NCI-H774 (cell line): ENCODE results near the gene PIP5K1C.
"Not testable (repeated sequence)": the region's sequence is repeated elsewhere in the genome, so short reads cannot be mapped to it uniquely, and the experiment has no call there.

Experiments
- DNase-seq: peaks from one replicate; lab custom pipeline; 2025; lab: John Stamatoyannopoulos, UW

The PIP5K1C gene

DNA sequence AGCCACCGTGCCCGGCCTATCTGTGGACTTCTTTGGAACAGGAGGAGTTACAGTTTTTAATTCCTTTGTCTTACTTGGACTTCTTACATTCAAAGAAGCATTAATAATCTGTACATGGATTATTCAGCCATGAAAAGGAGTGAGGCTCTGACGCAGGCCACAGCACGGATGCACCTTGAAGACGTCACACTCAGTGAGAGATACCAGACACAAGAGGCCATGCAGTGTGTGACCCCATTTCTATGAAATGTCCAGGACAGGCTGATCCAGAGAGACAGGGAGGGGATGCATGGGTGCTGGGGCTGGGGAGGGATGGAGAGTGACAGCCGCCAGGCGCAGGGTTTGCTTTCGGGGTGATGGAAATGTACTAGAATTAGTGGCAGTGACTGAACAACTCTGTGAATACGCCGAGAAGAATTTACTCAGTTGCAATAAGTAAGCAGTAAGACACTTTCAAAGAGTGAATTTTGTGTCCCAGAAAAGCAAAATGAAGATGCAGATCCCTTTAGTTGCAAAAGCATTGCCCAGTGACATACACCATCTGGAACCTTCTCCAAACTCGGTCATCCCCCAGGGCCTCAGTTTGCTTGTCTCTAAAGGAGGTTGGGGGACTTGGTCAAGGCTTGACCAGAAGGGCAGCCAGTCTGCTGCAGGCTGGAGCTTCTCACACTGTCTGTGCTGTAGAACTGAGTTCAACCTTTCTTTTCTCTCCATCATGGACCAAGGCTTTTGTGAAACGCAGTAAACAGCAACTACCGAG lies 25.3 kb downstream of the PIP5K1C start:
- no peak for DNase-seq

DNA sequence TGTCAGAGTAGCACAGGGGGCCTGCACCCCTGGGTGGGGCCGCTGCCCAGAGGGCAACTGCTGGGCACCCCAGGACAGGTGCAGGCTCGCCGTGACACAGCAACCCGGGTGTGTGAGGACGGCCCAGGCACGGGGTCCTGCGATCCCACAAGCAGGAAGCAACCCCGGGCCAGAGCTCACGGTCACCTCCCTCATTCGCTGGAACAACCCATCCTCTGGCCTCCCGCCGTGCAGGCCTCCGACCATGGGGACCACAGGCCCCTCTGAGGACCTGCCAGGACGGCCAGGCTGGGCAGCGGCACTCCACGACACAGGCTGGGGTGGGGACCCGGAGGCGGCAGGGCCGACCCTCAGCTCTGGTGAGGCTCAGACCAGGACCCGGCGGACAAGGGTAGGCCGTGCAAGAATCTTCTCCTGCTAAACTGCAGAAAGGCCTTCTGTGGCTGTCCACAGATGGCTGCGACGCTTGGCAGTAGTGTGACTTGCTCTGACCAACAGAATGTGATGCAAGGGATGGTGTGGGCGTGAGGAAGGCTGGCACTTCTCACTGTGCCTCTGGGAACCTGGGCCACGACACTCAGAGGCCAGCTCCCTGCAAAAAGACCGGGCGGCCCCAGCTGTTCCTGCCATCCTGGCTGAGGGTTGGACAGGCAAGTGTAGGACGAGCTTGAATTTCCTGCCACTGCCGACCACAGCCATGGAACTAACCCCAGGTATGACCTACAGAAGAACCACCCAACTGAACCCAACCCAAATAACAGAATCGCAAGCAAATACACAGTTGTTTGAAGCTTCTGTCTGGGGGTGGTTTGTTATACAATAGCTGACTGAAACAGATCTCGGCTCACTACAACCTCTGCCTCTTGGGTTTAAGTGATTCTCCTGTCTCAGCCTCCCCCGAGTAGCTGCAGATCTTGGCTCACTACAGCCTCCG lies 26.5 kb downstream of the PIP5K1C start:
- DNase-seq = no peak

DNA sequence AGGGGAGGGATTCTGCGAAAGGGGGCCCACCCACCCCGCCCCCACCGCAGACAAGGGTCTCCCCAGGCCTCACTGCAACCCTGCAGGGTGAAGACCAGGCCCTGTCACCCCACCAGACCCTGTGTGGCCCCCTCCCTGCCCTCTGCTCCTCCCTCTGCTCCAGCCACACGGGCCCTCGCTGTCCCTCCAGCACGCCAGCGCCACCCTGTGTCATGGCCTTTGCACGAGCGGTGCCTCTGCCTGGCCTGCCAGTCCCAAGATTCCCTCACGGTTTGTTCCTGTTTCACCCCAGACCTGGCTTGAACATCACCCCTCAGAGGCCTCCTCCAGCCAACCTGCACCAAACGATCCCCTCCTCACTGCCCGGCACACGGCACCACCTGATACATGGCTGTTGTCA lies 27.3 kb downstream of the PIP5K1C start:
- no peak for DNase-seq

DNA sequence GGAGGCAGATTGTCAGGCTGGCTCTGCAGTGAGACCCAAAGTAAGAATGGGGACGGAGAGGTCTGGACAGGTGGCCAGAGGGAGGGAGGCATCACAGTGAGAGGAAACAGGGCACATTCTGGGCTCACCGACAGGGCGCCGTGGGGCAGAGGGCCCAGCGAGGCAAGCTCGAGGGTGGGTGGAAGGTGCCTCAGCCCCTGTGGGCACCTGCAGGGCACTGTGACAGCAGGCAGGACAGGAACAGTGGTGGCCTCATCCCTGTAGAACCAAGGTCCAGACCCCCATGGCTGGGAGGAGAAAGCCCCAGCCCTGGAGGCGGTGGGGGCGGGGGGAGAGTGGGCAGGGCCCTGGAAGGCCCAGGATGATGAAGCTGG lies 27.7 kb downstream of the PIP5K1C start:
- no peak for DNase-seq

DNA sequence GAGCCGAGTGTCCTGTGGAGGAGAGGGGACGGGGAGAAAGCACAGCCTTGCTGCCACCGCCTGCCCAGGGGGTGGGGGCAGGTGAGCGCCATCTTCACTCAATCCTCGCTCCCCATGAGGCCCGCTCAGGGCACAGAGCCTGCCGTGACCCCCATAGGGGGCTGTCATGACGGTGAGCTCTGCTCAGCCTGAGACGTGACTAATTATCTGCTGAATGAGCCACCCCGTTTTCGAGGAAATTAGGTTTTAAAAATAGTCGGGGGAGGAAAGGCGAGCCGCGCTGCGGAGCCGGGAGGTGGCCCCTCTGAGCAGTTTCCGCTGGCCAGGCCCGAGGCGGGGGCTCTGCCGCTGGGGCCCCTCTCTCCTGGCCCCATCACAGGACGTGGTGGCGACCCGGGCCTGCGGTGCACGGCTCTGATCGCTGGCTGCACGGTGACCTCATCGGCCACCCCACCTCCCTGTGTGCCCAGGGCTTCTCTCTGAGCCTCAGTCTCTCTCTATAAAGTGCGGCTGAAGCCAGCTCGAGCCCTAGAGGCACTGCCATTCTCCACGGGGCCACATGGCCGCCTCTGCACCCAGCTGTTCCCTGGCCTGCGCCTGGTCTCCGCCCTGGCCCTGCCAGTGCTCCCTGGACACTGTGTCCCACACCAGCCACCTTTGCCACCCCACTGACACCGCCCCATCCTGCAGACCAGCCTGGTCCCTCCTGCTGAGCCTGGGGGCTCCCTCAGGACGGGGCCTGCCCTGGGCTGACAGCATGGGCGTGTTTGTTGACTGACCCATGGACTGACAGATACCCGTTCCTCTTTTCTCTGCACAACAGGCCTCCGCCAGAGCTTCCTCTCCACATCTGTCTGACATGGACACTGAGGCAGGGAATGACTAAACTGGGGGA lies 28.3 kb downstream of the PIP5K1C start:
- no peak for DNase-seq

DNA sequence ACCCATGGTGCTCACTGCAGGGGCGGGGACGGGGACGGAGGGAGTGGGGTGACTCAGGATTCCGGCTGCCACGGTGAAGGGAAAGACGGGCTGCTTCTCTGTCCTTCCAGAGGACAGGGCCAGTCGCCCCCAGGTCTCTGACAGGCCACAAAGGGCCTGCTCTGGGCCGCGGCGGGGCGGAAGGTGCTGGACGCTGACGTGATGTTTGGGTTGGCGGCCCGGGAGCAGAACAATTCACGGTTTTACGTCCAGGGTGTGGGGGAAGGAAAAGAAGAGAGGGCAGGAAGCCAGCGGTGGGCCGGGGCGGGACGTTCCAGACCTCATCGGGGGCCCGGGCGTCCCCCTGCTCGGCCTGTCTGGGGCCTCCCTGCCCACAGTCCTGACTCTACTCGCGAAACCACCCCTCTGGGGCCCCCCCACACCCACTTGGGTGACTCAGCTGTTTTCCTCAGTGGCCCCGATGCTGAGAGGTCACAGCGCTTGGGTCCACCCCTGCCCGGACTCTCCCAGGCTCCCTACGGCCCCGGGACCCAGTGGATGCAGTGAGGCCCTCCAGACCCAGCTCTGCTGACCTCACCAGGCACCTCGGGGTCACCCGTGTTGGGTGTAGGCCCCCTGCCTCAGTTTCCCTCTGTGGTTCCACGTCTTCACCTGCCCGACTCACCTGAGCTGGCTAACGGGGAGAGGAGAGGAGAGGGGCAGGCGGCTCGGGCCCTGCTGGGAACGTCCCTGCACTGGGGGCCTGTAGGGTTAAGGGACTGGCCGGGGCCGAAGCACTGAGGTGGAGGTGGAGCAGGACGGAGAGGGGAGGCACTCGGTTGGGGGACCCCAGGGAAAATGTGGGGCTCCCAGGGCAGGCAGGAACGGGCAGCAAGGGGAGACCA lies 29.2 kb downstream of the PIP5K1C start:
- no peak for DNase-seq

DNA sequence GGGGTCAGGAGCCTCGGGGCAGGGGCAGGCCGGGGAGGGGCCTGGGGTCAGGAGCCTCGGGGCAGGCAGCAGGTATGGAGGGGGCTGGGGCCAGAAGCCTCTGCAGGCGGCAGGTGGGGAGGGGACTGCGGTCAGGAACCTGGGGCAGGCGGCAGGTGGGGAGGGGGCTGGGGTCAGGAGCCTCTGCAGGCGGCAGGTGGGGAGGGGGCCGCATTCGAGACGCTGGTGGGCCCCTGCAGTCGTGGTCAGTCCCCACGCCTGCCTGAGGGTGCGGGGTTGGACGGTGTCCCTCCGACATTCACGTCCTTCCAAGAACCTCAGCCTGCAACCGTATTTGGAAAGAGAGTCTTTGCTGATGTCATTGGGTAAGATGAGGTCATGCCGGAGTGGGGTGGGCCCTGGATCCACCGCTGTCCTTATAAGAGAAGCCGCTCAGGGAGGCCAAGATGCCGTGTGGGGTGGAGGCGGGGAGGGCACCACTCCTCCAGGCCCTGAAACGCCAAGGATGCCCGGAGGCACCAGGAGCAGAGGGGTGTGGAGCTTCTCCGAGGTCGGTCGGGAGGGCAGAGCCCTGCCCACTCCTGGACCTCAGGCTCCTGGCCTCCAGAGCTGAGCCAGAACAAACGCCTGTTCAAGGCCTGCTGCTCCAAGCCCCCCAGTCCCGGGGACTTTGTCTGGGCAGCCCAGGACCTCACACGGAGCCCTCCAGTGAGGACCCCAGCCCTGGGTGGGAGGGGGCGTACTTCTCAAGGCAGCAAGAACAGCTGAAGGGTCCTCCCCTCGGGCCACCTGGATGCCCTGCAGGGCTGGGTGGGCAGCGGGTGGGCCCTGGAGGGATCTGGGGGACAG lies 30.1 kb downstream of the PIP5K1C start:
- no peak for DNase-seq

DNA sequence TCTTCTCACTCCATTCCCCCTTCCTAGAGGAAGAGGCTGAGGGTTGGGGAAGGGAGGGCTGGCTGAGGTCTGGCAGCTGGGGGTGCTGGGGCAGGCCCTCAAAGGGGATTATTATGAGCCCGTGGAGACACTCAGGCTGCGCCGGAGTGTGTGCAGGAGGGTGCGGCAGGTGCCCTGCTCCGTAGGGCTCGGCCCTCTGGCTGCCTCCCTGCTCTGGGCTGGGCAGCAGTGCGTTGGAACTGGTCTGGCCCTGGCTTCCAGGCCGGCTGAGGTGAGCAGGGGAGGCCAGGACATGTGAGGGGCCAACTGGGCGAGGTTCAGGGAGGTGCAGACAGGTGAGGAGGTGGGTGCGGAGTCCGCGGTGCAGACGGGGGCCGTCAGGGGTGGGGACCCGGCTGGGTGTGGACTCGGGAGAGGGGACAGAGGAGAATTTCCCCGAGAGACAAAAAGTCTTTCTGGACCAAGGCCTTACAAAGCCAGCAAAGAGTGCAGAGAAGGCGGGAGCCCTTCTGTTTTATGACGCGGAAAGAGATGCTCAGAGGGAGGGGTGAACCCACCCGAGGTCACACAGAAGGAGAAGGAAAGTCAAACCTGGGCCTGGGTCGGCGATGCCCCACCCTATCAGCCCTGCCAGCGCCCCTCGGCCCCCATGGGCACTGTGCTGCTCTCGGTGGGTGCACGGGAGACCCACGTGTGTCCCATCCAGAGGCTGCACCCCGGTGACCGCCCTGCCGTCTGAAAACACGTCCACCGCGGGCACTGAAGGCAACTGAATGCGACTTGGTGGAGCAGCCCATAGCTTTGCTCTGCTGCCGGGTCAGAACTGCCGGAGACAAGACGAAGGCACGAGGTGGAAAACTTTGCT lies 31.0 kb downstream of the PIP5K1C start:
- DNase-seq = no peak

DNA sequence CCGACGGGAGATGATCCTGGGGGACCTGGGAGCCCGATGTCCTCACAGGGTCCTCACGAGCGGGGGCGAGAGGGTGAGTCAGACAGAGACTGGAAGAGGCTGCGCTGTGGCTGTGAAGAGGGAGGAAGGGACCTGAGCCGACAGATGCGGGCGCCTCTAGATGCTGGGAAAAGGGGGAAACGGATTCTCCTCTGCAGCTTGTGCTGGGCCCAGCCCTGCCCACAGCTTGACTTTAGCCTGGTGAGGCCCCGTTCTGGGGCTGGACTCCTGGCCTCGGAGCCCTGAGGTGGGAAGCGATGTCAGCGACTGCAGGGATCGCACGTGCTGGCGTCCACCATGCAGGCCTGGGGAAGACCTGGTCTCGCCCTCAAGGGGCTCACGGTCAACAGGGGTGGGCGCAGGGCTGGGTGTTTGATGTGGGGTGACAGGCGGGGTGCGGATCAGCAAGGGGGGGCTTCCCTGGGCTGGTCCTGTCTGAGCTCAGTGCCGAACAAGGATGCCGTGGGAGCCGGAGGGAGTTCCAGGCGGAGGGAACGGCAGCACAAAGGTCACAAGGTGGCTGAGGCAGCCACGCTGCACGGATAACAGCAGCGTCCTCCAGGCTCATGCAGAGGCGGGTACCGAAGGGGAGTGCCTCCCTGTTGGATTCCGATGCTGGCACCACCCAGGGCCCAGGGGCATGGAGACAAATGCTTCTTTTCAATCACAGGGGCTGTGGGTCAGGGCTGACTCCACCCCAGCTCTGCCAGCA lies 31.8 kb downstream of the PIP5K1C start:
- DNase-seq = no peak

DNA sequence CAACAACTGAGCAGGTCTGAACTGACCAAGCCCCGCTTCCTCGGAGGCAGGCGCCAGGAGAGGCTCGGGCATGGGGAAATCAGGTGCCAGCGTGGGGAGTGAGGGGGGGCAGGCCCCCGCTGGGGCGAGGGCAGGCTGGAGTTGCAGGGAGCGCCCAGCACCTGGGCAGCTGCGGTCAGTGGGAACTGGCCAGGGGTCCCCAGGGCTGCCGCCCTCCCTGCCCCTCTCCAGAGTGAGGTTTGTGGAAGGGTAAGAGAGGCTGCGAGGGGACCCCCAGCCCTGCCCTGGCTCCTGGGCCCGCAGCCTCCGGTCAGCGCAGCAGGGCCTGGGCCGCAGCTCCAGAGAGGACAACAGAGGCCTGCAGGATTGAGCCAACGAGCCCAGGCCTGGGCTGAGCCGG lies 32.5 kb downstream of the PIP5K1C start:
- DNase-seq = no peak

DNA sequence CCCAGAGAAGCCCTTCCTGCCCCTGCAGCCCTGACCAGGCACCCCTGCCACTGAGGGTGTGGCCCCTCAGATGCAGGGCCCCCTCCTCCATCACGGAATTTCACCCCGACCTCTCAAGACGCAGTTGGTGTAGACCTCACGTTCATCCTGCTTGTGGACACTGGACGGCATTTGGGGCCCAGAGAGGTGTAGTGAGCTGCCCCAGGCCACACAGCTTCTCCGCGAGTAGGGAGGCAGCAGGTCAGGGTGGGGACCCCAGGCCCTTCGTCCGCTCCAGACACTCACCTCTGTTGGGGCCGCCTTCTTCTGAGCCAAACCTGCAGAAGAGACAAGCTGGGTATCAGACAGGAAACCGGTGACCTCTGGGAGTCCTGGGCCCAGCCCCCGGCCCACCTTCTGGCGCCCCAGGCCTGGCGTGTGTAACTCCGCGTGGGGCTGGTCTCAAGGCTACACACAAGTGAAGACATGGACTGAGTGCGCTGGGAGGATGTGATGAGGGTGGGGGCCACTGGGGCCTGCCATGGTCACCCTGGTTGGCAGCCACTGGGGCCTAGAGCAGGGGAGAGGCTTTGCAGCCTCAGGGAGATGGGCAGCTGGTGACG lies 33.1 kb downstream of the PIP5K1C start:
- DNase-seq = no peak

DNA sequence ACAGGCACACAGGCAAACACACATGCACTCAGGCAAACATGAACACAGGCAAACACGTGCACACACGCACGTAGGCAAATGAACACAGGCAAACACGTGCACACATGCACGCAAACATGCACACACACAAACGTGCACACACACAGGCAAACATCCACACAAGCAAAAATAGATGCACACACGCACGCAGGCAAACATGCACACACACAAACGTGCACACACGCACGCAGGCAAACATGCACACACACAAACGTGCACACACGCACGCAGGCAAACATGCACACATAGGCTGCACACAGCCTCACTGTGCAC lies 33.8 kb downstream of the PIP5K1C start:
- DNase-seq = not testable (repeated sequence)

DNA sequence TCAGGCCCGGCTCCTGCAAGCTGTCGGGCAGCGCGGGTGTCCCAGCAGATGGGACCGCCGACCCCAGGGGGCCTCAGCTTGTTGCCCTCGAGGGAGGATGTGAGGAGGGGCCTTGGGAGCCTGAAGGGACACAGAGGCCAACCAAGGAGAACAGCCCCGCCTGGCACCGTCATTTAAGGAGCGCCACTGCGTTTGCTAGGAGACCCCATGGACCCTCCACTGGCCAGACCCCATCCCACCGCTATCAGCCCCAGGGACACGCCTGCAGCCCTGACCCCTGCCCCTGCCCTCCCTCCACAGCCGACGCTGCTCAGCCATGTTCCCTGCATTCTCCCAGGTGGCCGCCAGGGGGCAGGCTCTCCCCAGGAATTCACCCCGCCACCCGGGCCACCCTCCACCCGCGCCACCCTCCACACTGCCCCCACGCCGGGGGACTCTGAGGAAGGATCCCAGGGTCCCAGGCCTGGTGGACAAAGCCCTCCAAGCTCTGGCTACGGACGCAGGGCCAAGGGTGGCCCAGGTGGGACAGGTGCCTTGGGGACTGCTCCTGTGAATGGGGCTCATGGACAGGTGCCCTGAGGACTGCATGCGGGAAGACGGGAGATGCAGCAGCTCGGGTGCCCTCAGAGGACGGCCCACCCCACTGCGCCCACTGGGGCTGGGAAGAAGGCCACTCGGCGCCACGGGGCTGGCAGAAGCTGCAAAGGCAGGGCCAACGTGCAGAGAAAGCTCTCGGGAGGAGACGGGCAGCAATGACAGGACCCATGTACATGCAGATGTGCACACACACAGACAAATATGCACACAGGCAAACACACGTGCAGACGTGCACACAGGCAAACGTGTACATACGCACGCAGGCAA lies 34.4 kb downstream of the PIP5K1C start:
- DNase-seq = no peak

DNA sequence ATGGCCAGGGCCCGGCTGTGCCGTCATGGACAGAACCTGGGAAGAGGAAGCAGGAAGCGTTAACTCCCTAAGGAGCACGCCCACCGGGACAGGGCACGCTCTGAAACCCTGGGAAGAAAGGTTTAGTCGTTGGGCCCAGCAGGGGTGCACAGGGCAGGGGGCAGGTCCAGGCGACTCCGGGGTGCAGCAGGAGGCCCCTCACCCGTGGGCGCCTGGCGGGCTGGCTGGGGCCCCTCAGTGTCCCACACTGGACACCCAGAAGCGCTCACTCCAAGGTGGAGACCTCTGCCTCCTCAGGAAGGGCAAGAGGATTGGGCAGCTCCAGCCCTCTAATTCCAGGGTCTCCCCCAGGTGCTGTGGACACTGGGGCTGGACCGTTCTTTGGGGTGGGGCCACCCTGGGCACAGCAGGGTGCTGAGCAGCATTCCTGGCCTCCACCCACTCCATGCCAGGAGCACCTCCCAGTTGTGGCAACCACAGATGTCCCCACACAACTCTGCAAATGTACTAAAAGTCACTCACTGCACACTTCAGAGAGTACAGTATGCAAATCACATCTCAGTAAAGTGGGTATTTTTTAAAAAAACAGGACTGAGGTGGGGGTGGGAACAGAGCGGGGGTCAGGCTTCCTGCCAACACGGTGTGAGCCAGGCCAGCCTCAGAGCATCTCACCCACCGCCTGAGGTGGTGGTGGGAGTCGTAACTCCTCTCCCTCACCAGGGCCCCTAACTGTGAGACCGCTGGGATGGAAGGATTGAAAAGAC lies 35.2 kb downstream of the PIP5K1C start:
- DNase-seq = no peak

DNA sequence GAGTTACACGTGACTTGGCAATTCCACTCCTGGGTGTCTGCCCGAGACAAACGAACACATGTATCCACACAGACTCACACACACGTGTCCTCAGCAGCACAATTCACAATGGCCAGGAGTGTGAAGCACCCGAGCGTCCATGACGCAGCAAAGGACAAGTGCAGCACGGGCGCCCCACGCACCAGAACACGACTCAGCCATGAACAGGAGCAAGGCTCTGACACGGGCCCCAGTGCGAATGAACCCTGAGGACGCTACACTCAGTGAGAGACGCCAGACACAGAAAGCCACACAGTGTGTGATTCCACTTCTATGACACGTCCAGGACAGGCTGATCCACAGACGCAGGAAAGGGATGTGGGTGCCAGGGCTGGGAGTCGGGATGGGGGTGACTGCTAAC lies 36.4 kb downstream of the PIP5K1C start:
- DNase-seq = no peak
